ENCODE data around the gene MAIP1.

MAIP1 gene

DNA sequence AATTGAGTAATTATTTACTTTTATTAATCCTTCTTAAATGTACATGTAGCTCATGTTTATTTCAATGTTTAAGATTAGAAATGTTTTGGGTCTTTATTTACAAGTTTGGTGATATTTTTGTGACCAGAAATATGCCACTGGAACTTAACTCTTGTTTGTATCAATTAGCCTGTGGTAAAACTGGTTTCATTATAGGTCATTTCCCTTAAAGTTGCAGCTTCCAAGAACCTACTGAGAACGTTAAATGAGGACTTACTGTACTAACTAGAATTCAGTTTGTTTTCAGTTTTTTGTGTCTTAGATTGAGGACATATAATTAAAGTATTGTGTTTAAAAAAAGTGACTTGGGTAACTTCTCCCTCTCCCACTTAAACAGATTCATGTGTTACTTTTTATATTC is 4.4 kb upstream of the MAIP1 start:
- DNase-seq: no peak

DNA sequence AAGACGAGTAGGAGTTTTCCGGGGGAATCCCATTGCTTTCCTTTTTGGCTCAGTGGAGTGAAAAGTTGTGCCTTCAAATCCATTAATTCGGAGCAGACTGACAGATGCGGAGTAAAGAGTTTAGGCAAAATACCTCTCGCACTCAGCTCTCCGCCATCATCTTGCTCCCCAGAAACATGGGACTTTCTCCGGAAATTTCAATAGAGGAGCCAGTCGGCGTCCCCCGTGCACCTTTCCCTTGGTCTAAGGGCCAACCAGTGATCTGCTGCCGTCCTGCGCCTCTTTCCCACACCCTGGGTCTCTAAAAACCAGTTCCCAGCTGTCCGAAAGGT is 409 bp upstream of the MAIP1 start:
- no peak for DNase-seq

DNA sequence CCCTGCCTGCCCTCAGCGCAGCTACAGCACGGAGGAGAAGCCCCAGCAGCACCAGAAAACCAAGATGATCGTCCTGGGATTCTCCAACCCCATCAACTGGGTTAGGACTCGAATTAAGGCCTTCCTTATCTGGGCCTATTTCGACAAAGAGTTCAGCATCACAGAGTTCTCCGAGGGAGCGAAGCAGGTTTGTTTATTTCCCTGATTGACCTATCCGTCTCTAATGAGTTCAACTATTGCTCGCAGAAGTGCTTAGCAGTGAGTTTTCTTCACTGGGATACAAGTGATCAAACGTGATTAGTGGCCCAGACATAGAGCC is 639 bp downstream of the MAIP1 start:
- DNase-seq: no peak

DNA sequence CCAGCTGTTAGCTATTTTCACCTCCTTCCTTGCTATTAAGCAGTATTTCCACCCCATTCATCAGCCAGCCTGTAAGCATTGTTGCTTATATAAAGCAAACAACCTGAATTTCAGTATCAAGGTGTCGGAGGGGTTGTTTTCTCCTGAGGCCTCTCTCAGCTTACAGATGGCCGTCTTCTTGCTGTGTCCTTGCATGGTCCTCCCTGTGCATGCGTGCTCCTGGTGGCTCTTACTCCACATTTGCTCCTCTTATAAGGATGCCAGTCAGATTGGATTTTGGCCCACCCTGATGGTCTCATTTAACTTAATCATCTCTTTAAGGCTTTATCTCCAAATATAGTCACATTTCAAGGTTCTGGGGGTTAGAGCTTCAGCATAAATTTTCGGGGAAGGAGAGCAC is 2.6 kb downstream of the MAIP1 start:
- DNase-seq: no peak

DNA sequence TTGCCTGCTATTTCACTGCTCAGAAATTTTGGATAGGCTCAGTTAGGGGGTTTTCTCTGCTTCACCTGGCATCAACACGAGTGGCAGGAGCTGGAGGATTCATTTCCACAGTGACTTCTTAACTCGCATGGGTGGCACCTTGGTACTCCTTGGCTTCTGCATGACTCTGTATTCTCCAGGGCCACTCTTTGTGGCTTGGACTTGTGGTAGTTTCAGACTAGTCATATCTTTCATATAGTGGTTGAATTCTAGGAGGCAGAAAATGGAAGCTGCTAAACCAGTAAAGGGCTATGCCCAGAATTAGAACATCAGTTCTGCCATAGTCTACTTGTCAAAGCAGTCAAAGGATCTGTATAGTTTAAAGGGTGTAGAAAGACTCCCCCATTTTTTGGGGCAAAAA is 6.8 kb downstream of the MAIP1 start:
- no peak for DNase-seq

DNA sequence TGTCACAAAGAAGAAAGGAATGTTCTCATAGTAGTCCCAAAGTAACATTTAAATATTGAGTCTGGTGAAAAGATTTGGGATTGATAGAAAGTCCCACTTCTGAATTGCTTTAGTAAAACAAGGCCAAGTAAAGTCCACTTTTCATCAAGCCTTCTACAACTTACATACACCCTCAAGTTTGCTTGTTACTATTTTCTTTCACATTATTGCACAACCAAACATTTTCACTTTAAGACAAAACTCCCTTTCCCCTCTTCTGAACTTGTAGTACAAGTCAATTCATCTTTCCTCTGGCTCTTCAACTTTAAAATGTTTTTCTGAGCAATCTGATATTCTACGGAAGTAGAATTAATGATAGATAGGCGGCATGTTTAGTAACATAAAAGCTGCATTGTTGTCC is 11.0 kb downstream of the MAIP1 start:
- no peak for DNase-seq

DNA sequence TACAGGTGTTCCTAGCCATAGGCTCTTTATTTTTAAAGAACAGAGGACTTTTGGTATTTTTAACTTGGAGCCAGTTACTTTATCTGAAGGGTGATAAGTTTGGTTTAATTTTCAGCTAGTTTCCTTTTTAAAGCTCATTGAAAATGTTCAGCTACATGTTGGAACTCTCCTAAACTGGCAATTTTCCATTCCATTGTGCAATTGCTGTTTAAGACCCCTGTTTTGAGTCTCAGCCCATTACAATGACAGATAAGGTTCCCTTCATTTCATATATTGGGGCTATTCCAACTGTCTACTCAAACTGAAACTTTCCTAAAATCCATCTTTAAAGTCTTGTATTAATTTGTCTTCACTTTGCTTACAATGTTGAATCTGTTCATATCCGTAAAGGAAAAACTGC is 11.6 kb downstream of the MAIP1 start:
- no peak for DNase-seq

DNA sequence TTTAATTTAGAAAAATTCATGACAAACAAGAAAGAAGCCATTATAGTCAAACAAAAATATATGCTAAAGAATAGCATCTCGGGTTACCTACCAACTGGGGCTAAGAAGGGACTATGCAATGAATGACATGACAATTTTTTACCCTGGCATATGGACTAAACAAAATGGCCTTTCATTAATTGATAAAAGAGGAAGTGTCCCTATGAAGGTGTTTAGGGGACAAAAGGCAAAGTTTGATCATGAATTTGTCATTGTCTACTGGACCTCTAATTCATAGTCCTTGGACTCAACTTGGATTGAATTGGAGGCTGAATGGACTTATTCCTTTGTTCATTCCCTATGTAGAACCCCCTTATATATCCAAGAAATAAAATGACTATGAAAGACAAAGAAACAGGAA is 12.7 kb downstream of the MAIP1 start:
- no peak for DNase-seq

DNA sequence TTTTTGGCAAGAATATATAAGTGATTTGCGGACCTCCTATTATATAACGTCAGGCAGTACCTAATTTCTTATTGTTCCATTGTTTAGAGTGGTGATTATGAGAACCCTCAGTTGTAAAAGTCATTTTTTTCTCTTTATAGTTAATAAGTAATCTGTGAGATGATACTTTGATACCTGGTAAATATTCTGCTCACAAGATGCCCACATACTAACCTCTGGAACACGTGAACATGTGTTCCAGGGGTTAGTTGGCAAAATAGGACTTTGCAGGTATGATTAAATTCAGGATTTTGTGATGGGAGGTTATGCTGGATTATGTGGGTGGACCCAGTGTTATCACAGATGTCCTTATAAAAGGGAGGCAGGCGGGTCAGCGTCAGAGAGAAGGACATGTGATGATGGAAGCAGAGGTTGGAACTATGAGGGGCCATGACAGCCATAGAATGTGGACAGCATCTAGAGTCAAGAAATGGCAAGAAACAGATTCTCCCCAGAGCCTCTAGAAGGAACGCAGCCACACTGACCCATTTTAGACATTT is 16.8 kb downstream of the MAIP1 start:
- no peak for DNase-seq

DNA sequence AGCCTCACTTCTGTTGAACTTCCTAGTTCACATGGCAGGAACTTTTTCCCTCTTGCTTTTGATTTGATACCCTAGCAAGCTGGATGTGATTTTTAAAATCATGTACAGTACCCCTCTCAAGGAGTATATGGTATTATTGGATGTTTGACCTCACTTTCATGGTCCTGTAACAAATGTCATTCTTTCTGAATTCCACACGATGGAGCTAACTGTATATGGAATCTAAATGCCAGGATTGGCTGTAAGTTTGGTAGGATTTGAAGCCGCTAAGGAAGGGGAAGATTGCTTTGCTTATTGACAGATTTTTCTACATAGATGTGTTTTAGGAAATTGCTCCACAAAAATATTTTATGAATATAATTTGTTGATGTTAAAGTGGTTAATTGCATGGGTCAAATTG is 18.3 kb downstream of the MAIP1 start:
- no peak for DNase-seq

DNA sequence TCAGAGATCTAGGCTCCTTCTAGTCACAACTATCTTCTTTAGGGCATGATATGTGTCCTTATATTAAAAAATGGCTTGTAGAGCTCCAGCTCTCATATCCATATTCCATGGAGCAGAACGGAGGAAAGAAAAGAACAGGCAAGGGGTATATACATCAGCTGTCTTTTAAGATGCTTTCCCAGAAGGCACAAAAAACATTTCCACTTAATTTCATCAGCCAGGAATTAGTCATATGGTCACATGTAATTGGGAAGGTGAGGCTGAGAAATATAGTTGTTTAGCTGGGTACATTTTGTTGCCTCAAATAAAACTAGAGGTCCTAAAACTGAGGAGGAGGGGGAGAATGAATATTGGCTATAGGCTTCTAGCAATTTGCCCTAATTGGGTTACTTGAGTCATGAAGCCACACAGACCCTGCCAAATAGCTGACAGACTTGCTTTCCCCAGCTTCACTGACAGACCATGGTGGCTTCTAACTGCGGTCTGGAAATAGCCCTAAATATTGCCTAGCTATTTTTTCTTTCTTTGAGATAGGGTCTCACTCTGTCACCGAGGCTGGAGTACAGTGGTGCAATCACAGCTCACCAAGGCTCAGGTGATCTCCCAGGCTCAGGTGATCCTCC is 20.0 kb downstream of the MAIP1 start:
- no peak for DNase-seq

DNA sequence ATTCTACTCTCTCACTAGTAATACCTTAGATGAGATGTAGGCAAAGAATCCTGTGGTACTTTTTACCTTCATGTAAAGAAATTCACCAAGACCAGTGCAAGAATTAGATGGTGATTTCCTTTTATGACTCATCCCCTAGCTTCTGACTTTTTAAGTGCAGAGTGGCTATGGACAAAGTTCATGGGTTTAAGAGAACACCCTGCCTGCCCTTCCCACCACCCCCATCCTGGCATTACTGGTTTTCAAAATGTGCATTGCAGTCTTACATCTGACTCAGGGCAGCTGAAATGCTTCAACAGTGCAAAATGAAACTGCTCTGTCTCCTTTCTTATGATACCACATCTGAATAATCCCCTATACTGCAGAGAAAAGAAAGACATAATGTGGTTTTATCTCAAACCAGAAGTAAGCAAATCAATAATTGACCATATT is 22.6 kb downstream of the MAIP1 start:
- no peak for DNase-seq

DNA sequence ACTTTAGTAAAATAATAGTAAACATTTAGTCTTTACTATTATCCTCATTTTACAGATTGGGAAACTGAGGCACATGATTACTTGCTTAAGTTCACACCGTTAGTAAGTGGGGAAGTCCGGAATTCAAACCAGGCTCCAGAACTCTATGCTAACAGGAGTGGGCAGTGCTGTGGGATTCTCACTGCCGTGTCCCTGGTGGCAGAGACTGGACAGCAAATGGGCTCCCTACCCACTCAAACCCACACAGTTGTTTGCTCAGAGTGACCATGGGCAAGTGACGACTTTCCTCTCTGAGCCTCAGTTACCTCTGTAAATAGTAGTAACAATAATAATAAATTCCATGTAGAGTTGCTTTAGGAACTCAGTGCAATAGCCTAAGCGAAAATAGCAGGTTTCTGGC is 24.0 kb downstream of the MAIP1 start:
- DNase-seq: no peak

DNA sequence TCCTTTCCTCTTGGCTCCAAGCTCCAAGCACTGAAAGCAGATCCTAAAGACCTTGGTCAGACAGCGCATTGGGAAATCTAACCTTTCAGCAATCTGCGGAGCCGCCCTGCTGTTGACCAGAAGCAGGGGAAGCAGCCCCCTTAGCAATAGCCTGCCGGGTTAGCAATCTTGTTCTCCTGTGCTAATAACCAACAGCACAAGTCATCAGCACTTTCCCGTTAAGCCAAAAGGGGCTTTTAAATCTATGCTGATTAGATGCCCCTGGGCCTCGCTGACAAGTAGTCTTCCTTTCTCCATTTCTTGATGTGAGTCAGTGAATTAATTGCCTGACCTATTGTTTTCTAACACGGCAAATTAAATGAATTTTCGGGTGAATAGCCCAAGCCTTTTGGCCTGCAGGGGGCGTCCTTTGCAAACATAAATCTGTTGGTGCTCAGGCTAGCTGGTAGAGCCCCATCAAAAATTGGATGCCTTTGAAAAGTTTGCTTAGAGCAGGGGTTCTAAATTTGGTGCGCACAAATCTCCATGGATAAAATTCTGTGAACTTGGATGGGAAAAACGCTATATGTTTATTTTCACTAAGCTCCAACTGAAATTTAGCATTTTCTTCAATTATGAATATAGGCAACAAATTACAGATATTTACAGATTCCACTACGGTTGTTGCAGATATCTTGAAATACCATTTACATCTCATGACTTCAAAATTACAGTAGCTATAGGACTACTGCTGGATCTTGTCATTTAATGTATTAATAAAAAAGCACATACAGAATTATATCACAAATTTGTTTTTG is 24.6 kb downstream of the MAIP1 start:
- peak; percentile 58 for DNase-seq

DNA sequence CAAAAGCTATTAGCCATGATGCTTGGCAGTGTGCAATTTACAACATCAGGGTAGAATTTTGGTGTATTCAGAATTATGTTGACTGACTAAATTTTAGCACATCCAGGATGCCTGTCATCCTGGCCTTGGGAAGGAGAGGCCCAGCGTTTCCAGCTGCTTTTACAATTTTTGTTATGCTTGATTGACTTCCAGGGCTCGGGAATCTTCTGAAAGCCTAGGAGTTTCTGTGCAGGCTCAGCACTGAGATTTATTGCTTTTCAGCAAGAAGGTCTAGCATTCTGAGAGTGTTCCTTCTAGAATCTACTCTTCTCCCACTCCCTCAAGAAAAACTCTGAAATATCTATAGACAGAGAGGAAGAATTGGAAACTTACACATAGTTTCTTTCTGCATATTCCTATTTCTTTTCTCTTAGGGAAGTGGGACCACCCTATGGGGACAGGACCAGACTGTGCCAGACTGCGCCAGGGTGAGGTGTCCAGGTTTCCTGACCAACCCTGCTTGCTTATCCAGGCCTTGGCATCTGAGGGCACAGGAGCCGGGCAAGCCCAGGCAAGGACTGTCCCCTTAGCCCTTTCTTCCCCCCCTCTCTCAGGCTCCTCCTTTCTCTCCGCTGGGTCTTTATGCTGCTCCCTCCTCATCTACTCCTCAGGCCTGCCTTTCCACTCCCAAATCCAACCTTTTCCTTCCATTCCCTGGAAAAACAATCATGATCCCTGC is 26.9 kb downstream of the MAIP1 start:
- no peak for DNase-seq

DNA sequence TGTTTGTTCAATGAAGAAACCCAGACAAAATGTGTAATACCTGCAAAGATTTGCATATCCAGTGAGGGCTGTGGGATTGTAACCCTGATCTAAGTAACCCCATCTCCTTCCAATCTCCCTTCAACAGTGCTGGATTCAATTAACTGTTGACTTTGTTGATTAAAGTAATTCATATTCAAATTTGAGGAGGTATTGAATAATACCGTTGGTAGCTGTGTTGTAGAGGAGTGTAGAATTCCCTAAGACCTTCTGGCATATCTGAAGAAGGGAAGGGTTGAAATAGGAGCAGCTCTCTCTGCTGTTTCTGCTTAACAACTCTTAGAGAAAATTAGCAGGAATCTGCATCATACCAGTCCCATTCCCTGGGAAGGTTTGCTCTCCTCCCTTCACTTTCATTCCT is 28.2 kb downstream of the MAIP1 start:
- no peak for DNase-seq

DNA sequence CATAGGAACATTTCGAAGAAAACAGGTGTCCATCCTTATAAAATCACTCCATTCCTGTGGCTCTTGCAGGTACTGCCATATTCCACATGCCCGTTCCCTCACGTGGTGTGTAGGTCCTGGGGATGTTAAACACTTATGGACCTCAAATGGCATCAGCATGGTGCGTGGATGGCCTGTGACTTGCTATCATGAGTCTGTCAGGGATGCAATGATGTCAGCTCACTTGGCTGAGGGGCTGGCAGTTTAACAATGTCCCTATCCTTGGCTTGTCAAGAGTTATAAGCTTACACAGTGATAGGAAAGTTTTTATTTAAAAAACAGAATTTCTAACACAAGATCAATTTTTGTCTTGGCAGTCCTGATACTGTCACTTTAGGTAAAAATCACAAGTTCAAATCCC is 28.8 kb downstream of the MAIP1 start:
- no peak for DNase-seq

DNA sequence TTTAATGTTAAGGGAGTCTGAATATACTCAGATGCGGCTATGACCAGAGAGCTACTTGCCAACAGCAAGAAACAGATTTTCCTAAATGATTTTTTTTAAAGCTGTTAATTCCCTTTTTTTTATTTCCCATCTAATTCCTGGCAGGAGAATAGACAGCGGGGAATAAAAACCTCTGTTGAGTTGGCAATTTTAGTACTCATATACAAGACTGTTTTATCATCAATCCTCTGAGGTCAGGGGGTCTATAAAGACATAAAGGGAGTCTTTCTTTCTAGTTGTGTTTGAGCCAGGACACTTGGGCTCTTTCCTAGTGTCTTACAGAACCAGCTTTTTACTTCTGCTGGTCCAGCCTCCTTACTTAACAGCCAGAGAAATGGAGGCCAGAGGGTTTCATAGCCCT is 29.4 kb downstream of the MAIP1 start:
- no peak for DNase-seq

DNA sequence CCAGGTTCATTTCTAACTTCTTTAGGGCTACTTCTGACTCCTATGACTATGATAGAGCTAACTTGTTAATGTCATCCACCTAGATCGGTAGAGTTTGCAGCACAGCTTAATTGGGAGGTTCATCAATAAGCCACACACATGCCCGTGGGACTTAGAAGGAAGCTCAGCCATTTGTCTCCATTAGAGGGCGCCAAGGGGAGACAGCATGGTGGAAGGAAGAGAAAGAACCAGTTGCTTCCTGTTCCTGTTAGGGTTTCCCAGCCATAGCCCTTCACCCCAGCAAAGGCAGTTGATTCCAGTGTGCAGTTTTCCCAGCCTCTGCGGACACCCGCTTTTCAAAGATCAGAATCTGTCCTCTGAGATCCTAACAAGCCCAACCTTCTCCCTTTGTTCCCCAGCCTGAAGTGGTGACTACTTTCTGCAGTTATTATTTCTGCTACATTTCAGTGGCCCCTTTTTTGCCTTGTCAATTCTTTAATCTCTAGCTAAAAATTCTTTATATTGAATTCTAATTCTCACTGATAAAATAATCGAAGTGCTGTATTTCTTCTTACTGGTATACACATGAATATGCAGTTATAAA is 30.3 kb downstream of the MAIP1 start:
- peak; percentile 43 for DNase-seq

DNA sequence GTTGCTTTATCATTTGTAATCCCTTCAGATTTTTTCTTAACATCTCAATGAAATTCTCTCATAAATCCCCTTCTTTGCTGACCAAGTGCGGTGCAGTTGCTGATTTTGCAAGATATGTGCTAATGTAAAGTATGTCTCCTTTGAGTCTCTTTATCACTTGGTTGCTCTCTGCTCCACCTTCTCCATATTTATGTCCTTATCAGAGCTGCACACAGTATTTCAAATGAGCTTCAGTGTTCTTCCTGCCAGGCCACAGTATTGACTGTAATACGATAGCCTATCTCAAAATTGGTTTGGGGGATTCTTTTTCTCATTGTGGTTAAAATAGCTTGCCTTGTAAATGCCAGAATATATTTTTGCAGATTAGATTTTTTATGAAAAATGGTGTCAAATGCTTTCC is 32.2 kb downstream of the MAIP1 start:
- DNase-seq: no peak

DNA sequence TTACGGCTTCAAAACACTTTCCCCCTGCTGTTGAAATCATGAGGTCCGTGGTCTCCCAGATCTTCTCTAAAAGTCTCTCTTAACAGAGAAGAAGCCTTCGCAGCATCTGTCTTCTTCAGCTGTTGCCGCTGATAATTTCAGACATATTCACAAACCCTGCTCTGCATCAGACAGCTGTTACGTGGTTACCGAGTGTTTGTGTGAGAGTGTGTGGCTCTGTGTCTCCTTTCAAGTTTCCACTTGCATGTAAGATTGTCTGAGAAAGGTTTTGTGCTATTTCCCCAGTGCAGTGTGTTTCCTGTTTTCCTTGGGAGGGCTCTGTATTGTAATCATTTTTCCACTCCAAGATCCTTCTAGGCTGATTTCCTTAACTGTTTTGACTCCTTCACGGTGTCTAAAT is 32.8 kb downstream of the MAIP1 start:
- no peak for DNase-seq

DNA sequence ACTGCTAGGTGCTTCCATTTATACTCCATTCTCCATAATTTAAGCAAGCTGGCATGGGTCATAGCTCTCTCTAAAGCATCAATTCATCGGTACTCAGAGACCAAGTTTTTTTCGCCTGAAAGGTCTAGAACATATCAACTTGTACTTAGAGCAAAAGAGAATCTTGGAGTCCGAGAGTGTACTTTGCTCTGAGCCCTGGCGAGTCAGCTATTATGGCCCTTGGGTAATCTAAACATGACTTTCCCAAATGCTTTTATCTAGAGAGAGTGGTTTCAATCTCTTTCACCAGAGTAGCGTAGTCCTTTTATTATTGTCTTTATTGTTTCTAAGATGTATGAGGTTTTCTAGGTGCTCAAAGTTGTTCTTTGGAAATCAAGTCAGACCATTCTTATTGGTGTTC is 34.4 kb downstream of the MAIP1 start:
- no peak for DNase-seq

DNA sequence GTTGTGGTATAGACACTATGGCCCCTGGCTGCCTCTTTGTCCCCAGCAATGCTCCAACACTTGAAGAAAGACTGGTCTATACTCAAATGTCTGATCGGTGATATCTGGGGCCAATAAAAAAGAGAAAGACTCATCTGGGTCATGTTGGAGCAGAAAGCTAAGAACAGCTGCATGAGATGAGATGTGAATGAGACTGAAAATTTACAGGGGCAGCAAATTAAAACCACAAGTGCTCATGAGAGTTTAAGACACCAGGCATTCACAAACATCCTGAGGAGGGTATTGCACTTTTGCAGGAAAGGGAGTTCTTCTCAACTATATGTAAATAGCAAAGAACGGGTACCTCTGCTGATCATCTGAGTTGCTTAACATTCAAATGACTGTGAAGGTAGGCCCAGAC is 36.3 kb downstream of the MAIP1 start:
- no peak for DNase-seq

DNA sequence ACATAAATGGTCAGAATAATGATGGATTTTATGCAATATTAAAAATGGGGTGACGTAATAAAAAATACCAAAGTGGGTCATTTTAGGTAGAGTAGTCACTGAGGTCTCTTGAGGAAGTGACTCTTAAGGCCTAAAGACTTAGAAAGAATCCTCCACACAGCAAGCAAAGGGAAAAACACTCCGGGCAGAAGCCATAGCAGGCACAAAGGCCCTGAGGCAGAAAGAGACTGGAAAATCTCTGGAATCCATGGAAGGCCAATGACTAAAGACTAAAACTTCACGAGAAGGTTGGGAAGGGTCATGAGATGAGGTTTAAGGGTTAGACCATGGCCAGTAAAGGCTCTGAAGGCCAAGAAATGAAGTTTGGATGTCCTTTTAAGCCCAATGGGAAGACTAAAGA is 36.9 kb downstream of the MAIP1 start:
- no peak for DNase-seq

All from CD4-positive, alpha-beta T cell treated with Interleukin-15 for 1 hour (primary cell).